DMS114 treated with DMSO at 0.1 percent for 48 hours (cell line): Measurements from ENCODE around the gene SFRP5.

ENCODE experiments used
- DNase-seq: peaks from one replicate; lab custom pipeline; 2025; ENCODE audit not compliant: unreplicated experiment; lab: John Stamatoyannopoulos, UW

SFRP5 gene

GRCh38 chr10:97743169-97743943 lies 28.4 kb downstream of the SFRP5 start:
- DNase-seq: no peak

- DNase-seq: no peak
Measured at GRCh38 chr10:97740613-97741012, 31.2 kb downstream of the SFRP5 start.

GRCh38 chr10:97738616-97739015 lies 33.2 kb downstream of the SFRP5 start:
- no peak for DNase-seq

GRCh38 chr10:97737770-97738265 lies 34.0 kb downstream of the SFRP5 start:
- DNase-seq: no peak

- DNase-seq: peak; percentile 89
Measured at GRCh38 chr10:97736902-97737769, 34.7 kb downstream of the SFRP5 start, which contains the start of gene ZFYVE27. Gene ZFYVE27 (plus strand): TSS chr10:97737128. CDS start chr10:97738478, 1,350 bp downstream.

GRCh38 chr10:97736403-97736901 lies 35.3 kb downstream of the SFRP5 start:
- DNase-seq: no peak

GRCh38 chr10:97734021-97734420 lies 37.8 kb downstream of the SFRP5 start:
- DNase-seq: no peak

GRCh38 chr10:97733256-97733655 lies 38.5 kb downstream of the SFRP5 start:
- DNase-seq: no peak

- DNase-seq: no peak
Measured at GRCh38 chr10:97732052-97732359, 39.8 kb downstream of the SFRP5 start.

GRCh38 chr10:97731346-97732051 lies 40.3 kb downstream of the SFRP5 start:
- peak; percentile 79 for DNase-seq

GRCh38 chr10:97729014-97729413 lies 42.8 kb downstream of the SFRP5 start:
- DNase-seq: no peak

GRCh38 chr10:97726636-97727178 lies 45.1 kb downstream of the SFRP5 start:
- no peak for DNase-seq

GRCh38 chr10:97724341-97724941 lies 47.4 kb downstream of the SFRP5 start:
- no peak for DNase-seq

- no peak for DNase-seq
Measured at GRCh38 chr10:97723001-97723400, 48.8 kb downstream of the SFRP5 start.

GRCh38 chr10:97721871-97722780 lies 49.7 kb downstream of the SFRP5 start:
- DNase-seq: no peak

- DNase-seq: no peak
Measured at GRCh38 chr10:97719602-97720001, 52.2 kb downstream of the SFRP5 start.

GRCh38 chr10:97718659-97719142 lies 53.1 kb downstream of the SFRP5 start:
- DNase-seq: no peak

- DNase-seq: no peak
Measured at GRCh38 chr10:97718178-97718577, 53.6 kb downstream of the SFRP5 start.

GRCh38 chr10:97717627-97718026 lies 54.2 kb downstream of the SFRP5 start:
- no peak for DNase-seq
